ENCODE measurements around the gene PCP2.
"Not testable (repeated sequence)": the region's sequence is repeated elsewhere in the genome, so short reads cannot be mapped to it uniquely, and the experiment has no call there.

The PCP2 gene

GRCh38 chr19:7643629-7644549, 10.4 kb upstream of the PCP2 start:
- H3K27me3 ChIP-seq (ENCODE audit: insufficient read depth, low read length); H3K4me1 ChIP-seq (ENCODE audit: insufficient read depth, low read length); H3K9me3 ChIP-seq (ENCODE audit: insufficient read depth, low read depth, low read length); H3K27ac ChIP-seq (ENCODE audit: low read length); H3K9ac ChIP-seq (ENCODE audit: low read depth, low read length); H3K36me3 ChIP-seq (ENCODE audit: insufficient read depth, low read depth, low read length); H3K4me3 ChIP-seq (ENCODE audit: low read length): not testable (repeated sequence)

- Histone ChIP-seq H3K4me1 (ENCODE audit: insufficient read depth, low read length) (no peaks in the 10 kb centered on the region), H3K36me3 (ENCODE audit: insufficient read depth, low read depth, low read length) (no peaks in the 10 kb centered on the region; the same call in 1 of the 2 replicates), H3K9ac (ENCODE audit: low read depth, low read length) (no peak overlapping the region), H3K27ac (ENCODE audit: low read length) (no peak overlapping the region), H3K4me3 (ENCODE audit: low read length) (no peak overlapping the region), H3K9me3 (ENCODE audit: insufficient read depth, low read depth, low read length) (no peaks in the 10 kb centered on the region), H3K27me3 (ENCODE audit: insufficient read depth, low read length) (no peaks in the 10 kb centered on the region)
These were observed 9.5 kb upstream of the PCP2 start for GRCh38 chr19:7643031-7643415.

GRCh38 chr19:7642295-7643030, 8.9 kb upstream of the PCP2 start:
- H3K27me3 ChIP-seq (ENCODE audit: insufficient read depth, low read length): no peaks in the 10 kb centered on the region
- H3K4me1 ChIP-seq (ENCODE audit: insufficient read depth, low read length): no peaks in the 10 kb centered on the region
- no peaks in the 10 kb centered on the region for H3K9me3 ChIP-seq (ENCODE audit: insufficient read depth, low read depth, low read length)
- H3K9ac ChIP-seq (ENCODE audit: low read depth, low read length): no peak overlapping the region
- H3K27ac ChIP-seq (ENCODE audit: low read length): no peak overlapping the region
- no peak overlapping the region for H3K4me3 ChIP-seq (ENCODE audit: low read length)
- H3K36me3 ChIP-seq (ENCODE audit: insufficient read depth, low read depth, low read length): no peaks in the 10 kb centered on the region; the same call in 1 of the 2 replicates

- H3K9ac ChIP-seq (ENCODE audit: low read depth, low read length): no peak overlapping the region
- no peaks in the 10 kb centered on the region; the same call in 1 of the 2 replicates for H3K36me3 ChIP-seq (ENCODE audit: insufficient read depth, low read depth, low read length)
- no peak overlapping the region for H3K27ac ChIP-seq (ENCODE audit: low read length)
- no peaks in the 10 kb centered on the region for H3K9me3 ChIP-seq (ENCODE audit: insufficient read depth, low read depth, low read length)
- H3K4me1 ChIP-seq (ENCODE audit: insufficient read depth, low read length): no peaks in the 10 kb centered on the region
- H3K27me3 ChIP-seq (ENCODE audit: insufficient read depth, low read length): peaks cover 2% of the 10 kb centered on the region
- H3K4me3 ChIP-seq (ENCODE audit: low read length): no peak overlapping the region
These were observed 8.1 kb upstream of the PCP2 start for GRCh38 chr19:7641290-7642276.

- H3K9ac ChIP-seq (ENCODE audit: low read depth, low read length): no peak overlapping the region
- H3K27me3 ChIP-seq (ENCODE audit: insufficient read depth, low read length): peaks cover 10% of the 10 kb centered on the region
- no peaks in the 10 kb centered on the region for H3K9me3 ChIP-seq (ENCODE audit: insufficient read depth, low read depth, low read length)
- H3K36me3 ChIP-seq (ENCODE audit: insufficient read depth, low read depth, low read length): no peaks in the 10 kb centered on the region
- H3K4me1 ChIP-seq (ENCODE audit: insufficient read depth, low read length): no peaks in the 10 kb centered on the region
- no peak overlapping the region for H3K27ac ChIP-seq (ENCODE audit: low read length)
- H3K4me3 ChIP-seq (ENCODE audit: low read length): no peak overlapping the region
These were observed 7.3 kb upstream of the PCP2 start for GRCh38 chr19:7640803-7641202.

- no peaks in the 10 kb centered on the region for H3K4me1 ChIP-seq (ENCODE audit: insufficient read depth, low read length)
- H3K4me3 ChIP-seq (ENCODE audit: low read length): no peak overlapping the region
- H3K36me3 ChIP-seq (ENCODE audit: insufficient read depth, low read depth, low read length): no peaks in the 10 kb centered on the region
- no peak overlapping the region for H3K27ac ChIP-seq (ENCODE audit: low read length)
- no peak overlapping the region for H3K9ac ChIP-seq (ENCODE audit: low read depth, low read length)
- H3K9me3 ChIP-seq (ENCODE audit: insufficient read depth, low read depth, low read length): no peaks in the 10 kb centered on the region
- peaks cover 19% of the 10 kb centered on the region for H3K27me3 ChIP-seq (ENCODE audit: insufficient read depth, low read length)
These were observed 6.4 kb upstream of the PCP2 start for GRCh38 chr19:7639863-7640348.

GRCh38 chr19:7638802-7639465, 5.4 kb upstream of the PCP2 start:
- H3K9me3 ChIP-seq (ENCODE audit: insufficient read depth, low read depth, low read length): no peaks in the 10 kb centered on the region
- no peaks in the 10 kb centered on the region for H3K36me3 ChIP-seq (ENCODE audit: insufficient read depth, low read depth, low read length)
- H3K4me3 ChIP-seq (ENCODE audit: low read length): no peak overlapping the region
- H3K4me1 ChIP-seq (ENCODE audit: insufficient read depth, low read length): no peaks in the 10 kb centered on the region
- peaks cover 28% of the 10 kb centered on the region for H3K27me3 ChIP-seq (ENCODE audit: insufficient read depth, low read length)
- no peak overlapping the region for H3K9ac ChIP-seq (ENCODE audit: low read depth, low read length)
- H3K27ac ChIP-seq (ENCODE audit: low read length): no peak overlapping the region

GRCh38 chr19:7637374-7638256, 4.1 kb upstream of the PCP2 start:
- H3K36me3 ChIP-seq (ENCODE audit: insufficient read depth, low read depth, low read length): no peaks in the 10 kb centered on the region
- H3K9ac ChIP-seq (ENCODE audit: low read depth, low read length): peak overlapping the region; percentile 76
- H3K4me1 ChIP-seq (ENCODE audit: insufficient read depth, low read length): no peaks in the 10 kb centered on the region
- H3K27me3 ChIP-seq (ENCODE audit: insufficient read depth, low read length): peaks cover 31% of the 10 kb centered on the region
- H3K27ac ChIP-seq (ENCODE audit: low read length): no peak overlapping the region
- no peaks in the 10 kb centered on the region for H3K9me3 ChIP-seq (ENCODE audit: insufficient read depth, low read depth, low read length)
- peak overlapping the region; percentile 79 for H3K4me3 ChIP-seq (ENCODE audit: low read length)

- no peak within 1 kb of the TSS for H3K27ac ChIP-seq (ENCODE audit: low read length)
- no peaks in the 10 kb centered on the region for H3K9me3 ChIP-seq (ENCODE audit: insufficient read depth, low read depth, low read length)
- peaks cover 31% of the 10 kb centered on the region for H3K27me3 ChIP-seq (ENCODE audit: insufficient read depth, low read length)
- peak within 1 kb of the TSS; percentile 79 for H3K4me3 ChIP-seq (ENCODE audit: low read length)
- no peaks in the 10 kb centered on the region for H3K36me3 ChIP-seq (ENCODE audit: insufficient read depth, low read depth, low read length)
- H3K4me1 ChIP-seq (ENCODE audit: insufficient read depth, low read length): no peaks in the 10 kb centered on the region
- peak within 1 kb of the TSS; percentile 76 for H3K9ac ChIP-seq (ENCODE audit: low read depth, low read length)
These were observed 3.3 kb upstream of the PCP2 start, which contains the start of gene STXBP2 for GRCh38 chr19:7636691-7637373. Gene STXBP2, plus strand, starts transcription at chr19:7637110. Its CDS starts 40 bp downstream, at chr19:7637150.

GRCh38 chr19:7636317-7636690, 2.8 kb upstream of the PCP2 start:
- no peak overlapping the region for H3K9ac ChIP-seq (ENCODE audit: low read depth, low read length)
- no peaks in the 10 kb centered on the region for H3K9me3 ChIP-seq (ENCODE audit: insufficient read depth, low read depth, low read length)
- no peak overlapping the region for H3K27ac ChIP-seq (ENCODE audit: low read length)
- H3K36me3 ChIP-seq (ENCODE audit: insufficient read depth, low read depth, low read length): no peaks in the 10 kb centered on the region
- no peaks in the 10 kb centered on the region for H3K4me1 ChIP-seq (ENCODE audit: insufficient read depth, low read length)
- H3K27me3 ChIP-seq (ENCODE audit: insufficient read depth, low read length): peaks cover 31% of the 10 kb centered on the region
- H3K4me3 ChIP-seq (ENCODE audit: low read length): peak overlapping the region; percentile 18; the same call in 1 of the 2 replicates
